SW480 (cell line): ENCODE results near the gene RPL5.
A peak's percentile ranks its signal among the peaks of the same experiment; 100 is the strongest.
"Not testable (repeated sequence)": the region's sequence is repeated elsewhere in the genome, so short reads cannot be mapped to it uniquely, and the experiment has no call there.

Experiments used
- DNase-seq: peaks from one replicate; pipeline ENCODE4 v3.0.0-alpha.2; 2016; ENCODE audit warnings: low spot score

RPL5 gene

DNA sequence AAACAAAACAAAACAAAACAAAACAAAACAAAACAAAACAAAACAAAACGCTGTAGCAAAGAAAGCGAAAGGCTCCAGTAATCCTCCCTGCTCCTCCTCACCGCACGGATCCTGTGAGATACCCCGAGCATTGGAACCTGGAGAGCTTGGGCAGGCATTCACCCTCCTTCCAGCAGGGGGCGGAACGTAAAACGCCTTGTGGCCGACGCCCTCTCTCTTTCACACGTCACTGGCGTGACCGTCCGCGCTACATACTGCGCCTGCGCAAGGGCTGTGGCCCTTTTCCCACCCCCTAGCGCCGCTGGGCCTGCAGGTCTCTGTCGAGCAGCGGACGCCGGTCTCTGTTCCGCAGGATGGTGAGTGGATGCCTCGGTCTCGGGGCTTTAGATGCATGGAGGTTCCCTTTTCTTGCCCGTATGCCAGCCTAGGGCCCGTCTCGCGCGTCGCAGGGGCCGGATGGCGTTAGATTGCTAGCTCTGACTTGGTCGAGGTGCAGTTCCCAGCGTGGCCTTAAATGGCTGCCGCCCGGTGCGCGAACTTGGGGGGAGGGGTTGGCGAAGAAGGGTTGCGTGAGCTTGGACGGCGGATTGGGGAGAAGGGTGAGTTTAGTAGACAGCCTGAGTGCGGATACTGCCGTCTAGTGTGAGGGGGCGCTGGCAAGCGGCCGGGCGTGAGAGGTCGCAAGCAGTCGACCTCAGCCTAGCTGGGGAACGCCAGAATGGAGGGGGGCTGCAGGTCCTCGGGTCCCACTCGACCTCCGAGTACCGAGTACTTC lies at the start of gene RPL5:
Gene RPL5, plus strand, starts transcription at position 279 of the 775 bp plus-strand sequence. Its CDS starts 75 bp downstream, at position 354.
- DNase-seq, result peak; percentile 94

DNA sequence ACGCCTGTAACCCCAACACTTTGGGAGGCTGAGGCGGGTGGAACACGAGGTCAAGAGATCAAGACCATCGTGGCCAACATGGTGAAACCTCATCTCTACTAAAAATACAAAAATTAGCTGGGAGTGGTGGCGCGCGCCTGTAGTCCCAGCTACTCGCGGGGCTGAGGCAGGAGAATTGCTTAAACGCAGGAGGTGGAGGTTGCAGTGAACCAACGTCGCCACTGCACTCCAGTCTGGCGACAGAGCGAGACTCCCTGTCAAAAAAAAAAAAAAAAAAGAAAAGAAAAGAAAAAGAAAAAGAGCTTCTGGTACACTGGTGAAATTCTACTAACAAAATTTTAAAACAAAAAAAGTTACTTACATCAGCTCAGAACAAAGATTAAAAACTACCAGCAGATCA lies 48.3 kb upstream of the RPL5 start:
- not testable (repeated sequence) for DNase-seq

DNA sequence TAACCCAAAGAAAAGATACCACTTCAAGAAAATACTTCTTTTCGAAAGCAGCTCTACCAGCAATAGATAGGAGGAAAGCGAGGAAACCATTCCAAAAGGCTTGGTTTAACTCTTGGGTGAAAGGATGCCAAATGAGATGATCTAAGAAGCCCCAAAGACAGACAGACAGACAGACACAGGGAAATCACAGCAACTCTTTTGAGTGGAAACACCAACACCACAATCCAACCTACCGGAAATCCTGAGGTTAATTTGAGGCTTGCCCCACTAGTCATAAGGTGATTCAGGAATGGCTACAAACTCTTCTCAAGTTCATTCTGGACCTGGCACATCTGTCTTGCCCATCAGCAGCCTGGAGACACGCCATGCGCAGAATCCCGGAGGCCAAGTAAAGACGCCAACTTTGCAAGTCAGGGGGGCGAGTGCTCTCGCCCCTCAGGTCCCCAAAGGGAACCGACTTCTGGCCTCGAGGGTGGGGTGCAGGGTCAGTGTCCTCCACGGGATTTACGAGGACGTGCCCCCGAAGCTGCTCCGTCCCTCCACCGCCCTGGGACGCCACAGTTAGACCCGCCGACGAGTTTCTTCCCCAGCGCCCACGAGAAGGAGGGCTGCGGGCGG lies 47.7 kb upstream of the RPL5 start:
- DNase-seq, result peak; percentile 48

DNA sequence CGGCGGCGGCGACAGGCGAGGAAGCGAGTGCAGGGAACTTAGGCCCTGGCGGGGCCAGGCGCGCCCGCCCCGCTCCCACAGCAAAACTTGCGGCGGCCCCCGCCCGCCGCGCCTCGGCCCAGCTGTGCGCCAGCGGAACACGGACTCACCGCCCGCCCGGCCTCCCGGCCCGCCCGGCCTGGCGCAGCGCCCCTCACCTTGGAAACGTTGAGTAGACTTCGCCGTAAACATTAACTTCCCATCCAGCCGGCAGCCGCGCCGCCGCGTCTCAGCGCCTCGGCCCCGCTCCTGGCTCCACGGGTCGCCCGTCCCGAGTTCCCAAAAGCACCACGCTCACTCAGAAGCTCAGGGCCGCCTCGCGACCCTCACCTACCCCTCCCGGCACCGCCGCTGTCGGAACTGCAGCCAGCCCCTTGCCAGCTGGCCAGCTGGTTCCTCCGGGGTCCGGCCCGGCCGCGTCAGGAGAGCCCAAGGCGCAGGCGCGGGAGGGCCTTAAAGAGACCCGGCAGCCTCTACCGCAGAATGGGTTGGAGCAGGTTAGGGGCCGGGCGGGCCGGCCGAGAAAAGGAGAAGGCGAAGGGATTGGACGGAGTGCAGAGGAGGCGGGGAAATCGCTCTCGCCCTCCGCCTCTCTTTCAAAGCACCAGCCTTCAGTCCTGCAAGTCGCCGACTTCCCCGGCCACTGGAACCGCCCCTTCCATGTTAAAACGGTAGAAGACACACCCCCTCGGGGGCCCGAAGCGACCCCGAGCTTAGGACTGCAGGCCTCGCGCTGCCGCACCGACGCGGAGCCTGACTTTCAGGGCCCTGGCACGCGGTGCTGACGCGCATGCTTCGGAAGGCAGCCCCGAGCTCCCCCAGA lies 47.0 kb upstream of the RPL5 start, which contains the start of gene EVI5:
Gene EVI5, minus strand, starts transcription at position 470 of the 862 bp plus-strand sequence. CDS start 48,562 bp downstream, outside the sequence.
- peak; percentile 95 for DNase-seq

- no peak for DNase-seq
Observed at GRCh38 chr1:92786111-92786901, 45.5 kb upstream of the RPL5 start.

- no peak for DNase-seq
Observed at GRCh38 chr1:92790081-92790480, 41.8 kb upstream of the RPL5 start.

GRCh38 chr1:92790867-92791266 lies 41.0 kb upstream of the RPL5 start:
- no peak for DNase-seq

GRCh38 chr1:92791487-92792066 lies 40.3 kb upstream of the RPL5 start:
- no peak for DNase-seq

- DNase-seq, result peak; percentile 27
Observed at GRCh38 chr1:92792340-92792782, 39.5 kb upstream of the RPL5 start.

DNA sequence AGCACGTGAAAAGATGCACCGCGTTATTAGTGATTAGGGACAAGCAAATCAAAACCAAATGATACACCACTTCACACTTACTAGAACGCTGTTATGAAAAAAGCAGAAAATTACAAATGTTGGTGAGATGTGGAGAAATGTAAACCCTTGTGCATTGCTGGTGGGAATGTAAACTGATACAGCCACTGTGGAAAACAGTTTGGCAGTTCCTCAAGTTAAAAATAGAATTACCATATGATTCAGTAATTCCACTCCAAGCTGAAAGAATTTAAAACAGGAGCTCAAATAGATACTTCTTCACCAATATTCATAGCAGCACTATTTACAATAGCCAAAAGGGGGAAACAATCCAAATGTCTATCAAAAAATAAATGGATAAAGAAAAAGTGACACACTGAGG lies 36.7 kb upstream of the RPL5 start:
- DNase-seq, result no peak

- no peak for DNase-seq
Observed at GRCh38 chr1:92797297-92797696, 34.5 kb upstream of the RPL5 start.

GRCh38 chr1:92797961-92798360 lies 33.9 kb upstream of the RPL5 start:
- no peak for DNase-seq

GRCh38 chr1:92803140-92803887 lies 28.5 kb upstream of the RPL5 start:
- DNase-seq, result no peak

DNA sequence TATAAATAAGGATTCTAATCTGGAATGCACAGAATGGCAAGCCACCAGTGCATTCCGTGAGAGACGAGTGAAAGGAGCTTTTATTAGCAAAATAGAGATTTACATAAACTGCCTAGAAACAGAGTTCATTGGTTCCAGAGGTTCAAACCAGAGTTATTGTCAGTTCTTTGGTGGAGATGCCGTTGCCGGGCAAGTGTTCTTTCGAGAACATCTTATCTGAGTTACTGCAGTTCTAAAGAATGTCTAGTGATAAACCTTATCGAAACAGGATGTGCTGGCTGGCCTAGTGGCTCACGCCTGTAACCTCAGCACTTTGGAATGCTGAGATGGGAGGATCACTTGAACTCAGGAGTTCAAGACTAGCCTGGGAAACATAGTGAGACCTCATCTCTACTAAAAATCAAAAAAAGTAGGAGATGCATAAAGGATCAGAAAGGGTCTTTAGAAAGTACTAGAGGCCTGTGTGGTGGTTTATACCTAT lies 27.1 kb upstream of the RPL5 start:
- DNase-seq, result no peak

- DNase-seq, result no peak
Observed at GRCh38 chr1:92805216-92805615, 26.6 kb upstream of the RPL5 start.

DNA sequence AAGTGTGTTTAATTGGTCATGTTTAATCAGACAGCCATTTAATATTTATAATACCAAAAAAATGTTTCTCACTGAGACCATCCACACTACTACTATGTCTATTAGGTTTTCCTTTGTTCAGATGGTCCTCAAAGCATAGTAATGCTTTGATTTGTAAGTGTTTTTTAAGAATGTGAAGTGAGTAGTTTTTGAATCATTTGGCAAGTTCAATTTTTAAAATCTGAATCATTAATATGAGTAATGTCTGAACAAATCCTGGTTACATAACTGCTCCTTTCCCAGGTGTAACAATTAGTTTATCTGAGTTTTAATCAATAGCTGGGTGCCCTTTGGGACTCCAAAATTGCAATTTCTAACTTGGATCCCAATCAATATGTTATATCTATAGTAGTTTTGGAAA lies 23.5 kb upstream of the RPL5 start:
- no peak for DNase-seq

GRCh38 chr1:92816732-92817131 lies 15.1 kb upstream of the RPL5 start:
- DNase-seq, result no peak

GRCh38 chr1:92817137-92817697 lies 14.6 kb upstream of the RPL5 start:
- DNase-seq, result no peak

- DNase-seq, result peak; percentile 27
Observed at GRCh38 chr1:92817986-92818764, 13.7 kb upstream of the RPL5 start.
